HG03354 (cell line): ENCODE measurements around the gene SLC37A3.
A peak's percentile ranks its signal among the peaks of the same experiment; 100 is the strongest.

Experiments
- ATAC-seq: cut with Tn5 transposase; IDR thresholded peaks from one replicate; pipeline ENCODE4 v1.9.1; 2021; ENCODE audit warnings: mild to moderate bottlenecking; ENCODE audit not compliant: unreplicated experiment, poor library complexity, severe bottlenecking

SLC37A3 gene

DNA sequence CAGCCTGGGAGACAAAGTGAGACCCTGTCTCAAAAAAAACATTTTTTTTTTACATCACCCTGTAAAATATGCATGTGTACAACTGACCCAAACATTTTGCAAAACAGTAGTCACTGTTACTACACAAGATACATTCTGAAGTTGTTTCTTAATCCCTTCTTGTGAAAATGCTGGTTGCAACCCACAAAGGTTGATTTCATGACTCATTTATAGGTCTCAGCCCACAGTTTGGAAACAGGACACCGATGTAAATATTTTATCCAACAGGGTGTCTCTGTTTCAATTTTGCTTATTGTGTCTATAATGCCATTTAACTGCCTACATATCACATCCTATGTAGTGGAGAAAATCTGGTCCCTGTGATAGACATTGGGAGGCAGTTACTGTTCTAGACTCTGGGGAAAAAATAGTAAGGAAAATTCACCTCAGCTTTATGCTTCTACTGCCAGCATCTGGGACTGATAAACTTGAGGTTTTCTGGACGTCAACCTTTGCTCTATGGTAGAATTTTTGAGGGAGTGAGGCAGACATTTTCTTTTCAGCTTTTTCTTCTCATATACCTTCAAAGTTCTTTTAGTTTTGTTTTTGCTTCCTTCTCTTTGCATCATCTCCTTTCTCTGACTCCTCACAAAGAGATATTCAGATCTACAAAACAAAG lies 4.0 kb upstream of the SLC37A3 start:
- no peak for ATAC-seq

DNA sequence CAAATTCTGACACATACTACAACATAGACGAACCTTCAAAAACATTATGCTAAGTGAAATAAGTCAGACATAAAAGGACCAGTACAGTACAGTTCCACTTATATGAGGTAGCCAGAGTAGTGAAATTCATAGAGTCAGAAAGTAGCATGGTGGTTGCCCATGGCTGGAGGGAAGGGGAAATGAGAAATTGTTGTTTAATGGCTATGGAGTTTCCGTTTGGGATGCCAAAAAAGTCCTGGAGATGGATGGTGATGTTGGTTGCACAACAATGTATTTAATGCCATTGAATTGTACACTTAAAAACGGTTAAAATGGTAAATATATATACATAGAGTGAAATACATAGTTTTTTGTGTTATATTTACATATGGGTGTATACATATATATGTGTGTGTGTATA lies 2.1 kb upstream of the SLC37A3 start:
- ATAC-seq = no peak

GRCh38 chr7:140398821-140399220 lies 491 bp upstream of the SLC37A3 start:
- no peak for ATAC-seq

GRCh38 chr7:140393756-140394306 lies 4.5 kb downstream of the SLC37A3 start:
- no peak for ATAC-seq

DNA sequence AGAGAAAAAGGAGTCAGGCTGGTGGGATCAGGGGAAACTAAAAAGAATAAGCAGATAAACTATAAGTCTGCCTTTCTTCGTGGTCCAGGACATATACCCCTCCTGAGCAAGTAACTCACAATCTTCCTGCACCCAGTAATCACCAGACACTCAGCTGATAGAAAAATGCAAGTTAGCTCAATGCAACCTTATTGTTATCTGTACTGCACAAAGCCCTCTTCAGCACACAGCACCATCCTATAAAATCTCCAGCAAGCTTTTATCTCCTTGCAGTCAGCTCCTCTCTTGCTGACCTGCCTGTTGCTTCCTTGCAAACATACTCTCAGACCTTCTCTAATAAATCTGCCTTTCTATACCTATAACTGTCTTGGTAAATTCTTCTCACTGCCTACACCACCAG lies 6.7 kb downstream of the SLC37A3 start:
- ATAC-seq = no peak

GRCh38 chr7:140390466-140391190 lies 7.7 kb downstream of the SLC37A3 start:
- ATAC-seq = peak; percentile 67

GRCh38 chr7:140390034-140390433 lies 8.3 kb downstream of the SLC37A3 start:
- peak; percentile 10 for ATAC-seq

GRCh38 chr7:140389445-140389844 lies 8.9 kb downstream of the SLC37A3 start:
- ATAC-seq = no peak

DNA sequence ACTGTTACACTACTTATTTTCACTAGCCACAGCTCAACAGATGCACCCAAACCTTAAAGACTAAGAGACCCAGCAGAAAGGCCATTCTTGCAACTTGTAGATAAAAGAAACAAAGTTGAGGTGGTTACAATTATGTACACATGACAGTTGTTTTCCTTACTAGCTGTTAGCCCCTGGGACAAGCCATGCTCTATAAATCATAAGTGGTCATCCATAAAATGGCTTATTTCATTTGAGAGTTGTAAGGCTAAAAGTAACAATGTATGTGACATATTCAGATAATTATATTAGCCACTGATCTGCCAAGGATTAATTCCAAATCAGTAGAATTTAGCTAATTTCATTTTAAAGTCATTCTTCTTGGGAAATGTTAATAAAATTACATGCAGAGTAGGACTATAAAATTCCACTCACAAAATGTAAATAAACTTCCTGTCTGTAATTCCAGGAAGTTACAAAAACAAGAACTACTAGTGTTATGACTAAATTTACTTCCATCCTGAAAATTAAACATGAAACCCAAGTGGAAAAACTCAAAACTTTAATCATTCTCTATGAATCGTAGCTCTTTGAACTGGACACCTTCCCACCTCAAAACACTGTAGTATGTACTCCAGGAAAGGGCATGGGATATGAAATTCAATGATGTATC lies 13.3 kb downstream of the SLC37A3 start:
- ATAC-seq = no peak

DNA sequence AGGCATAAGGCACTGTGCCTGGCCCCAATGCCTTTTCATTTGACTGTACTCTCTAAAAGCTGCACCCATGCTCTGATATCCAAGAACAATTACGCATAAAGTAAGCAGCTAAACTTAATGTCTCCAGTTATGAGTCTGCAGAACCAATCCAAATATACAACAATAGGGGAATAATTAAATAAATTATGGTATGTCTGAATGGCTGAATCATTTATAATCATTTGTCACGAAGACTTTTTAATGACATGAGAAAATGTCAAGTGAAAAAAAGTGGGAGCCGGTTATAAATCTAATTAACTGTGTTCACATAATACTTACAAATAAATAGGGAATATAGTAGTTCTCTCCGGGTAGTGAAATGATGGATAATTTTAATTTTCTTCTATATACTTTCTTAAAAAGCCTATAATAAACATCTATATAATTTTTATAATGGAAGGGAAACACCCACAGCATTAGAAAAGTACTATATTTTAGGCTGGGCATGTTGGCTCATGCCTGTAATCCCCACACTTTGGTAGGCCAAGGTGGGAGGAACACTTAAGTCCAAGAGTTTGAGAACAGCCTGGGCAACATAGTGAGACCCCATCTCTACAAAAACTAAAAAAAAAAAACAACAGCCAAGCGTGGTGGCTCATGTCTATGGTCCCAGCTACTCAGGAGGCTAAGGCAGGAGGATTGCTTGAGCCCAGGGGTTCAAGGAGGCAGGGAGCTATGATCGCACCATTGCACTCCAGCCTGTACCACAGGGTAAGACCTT lies 14.2 kb downstream of the SLC37A3 start:
- no peak for ATAC-seq

- ATAC-seq = peak; percentile 49
These were observed 22.2 kb downstream of the SLC37A3 start for GRCh38 chr7:140375892-140376730.

DNA sequence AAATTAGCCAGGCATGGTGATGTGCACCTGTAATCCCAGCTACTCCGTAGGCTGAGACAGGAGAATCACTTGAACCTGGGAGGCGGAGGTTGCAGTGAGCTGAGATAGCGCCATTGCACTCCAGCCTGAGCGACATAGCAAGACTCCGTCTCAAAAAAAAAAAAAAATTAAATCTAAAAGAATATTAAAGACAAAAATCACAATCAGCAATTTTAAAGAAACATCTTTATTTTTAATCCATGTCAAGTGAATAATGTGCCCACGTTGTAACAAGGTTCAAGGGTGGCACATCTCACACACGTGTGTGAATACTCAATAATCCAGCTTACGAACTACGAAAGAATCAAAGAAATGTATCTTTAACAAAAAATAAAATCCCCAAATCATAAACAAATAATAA lies 23.0 kb downstream of the SLC37A3 start:
- ATAC-seq = no peak

DNA sequence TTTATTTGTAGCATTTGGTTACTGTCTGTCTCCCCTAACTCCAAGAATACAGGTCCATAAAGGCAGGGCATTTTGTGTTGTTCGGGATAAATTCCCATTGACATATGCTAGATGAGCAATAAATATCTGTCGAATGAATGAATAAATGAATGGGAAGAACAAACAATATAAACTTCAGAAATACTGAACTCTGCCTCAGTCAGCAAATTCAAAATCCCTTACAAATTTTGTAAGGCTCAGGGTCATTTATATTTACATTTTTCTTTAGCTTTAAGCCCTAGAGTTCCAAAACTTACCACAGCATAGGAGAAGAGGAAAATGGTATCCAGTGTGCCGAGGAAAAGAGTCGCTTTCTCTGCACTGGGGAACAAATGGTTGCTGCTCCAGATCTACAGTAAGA lies 29.0 kb downstream of the SLC37A3 start:
- no peak for ATAC-seq

DNA sequence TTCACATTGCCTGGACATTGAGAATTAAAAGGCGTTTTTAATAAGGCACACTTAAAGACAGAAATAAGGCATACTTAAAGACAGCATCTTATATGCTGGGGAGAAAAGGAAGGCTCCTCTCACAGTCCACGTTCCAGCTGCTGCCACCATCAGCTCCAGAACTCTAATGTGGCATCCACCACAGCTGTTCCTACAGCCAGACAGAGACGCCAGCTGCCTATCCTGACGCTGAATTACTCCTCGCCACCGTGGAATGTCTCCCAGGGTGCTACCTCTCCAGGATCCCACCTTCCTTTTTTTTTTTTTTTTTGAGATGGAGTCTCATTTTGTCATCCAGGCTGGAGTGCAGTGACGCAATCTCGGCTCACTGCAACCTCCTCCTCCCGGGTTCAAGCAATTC lies 30.8 kb downstream of the SLC37A3 start:
- no peak for ATAC-seq

GRCh38 chr7:140364819-140365218 lies 33.5 kb downstream of the SLC37A3 start:
- ATAC-seq = no peak

- ATAC-seq = no peak
These were observed 37.6 kb downstream of the SLC37A3 start for GRCh38 chr7:140360697-140361229.

DNA sequence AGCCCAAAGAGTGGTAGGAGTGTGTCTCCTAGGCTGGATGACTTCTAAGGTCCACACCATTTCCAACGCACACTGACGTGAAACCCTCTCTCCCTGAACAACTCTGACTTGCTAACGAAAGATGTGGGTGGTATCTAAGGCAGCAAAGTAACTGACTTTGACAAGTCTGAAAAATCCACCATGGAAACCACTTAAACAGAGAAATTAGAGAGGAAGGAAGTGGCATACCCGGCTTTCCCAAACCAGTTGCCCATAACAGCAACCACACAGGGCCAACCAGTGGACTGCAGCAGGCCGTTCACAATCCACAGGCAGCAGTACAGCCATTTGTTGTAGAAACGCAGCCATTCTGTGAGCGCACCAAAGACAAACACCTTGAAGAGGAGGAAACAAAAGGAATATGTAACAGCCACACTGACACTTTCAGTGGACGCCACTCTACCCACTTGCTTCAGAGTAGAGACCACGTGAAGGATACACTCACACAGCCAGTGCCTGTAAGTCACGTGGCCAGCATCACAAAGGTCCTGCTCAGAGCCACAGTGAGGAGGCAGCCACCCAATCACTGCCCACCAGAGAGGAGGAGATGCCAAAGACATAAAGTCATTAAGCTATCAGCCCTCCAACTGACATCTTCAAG lies 39.8 kb downstream of the SLC37A3 start:
- ATAC-seq = peak; percentile 32

- no peak for ATAC-seq
These were observed 40.3 kb downstream of the SLC37A3 start for GRCh38 chr7:140358024-140358411.

DNA sequence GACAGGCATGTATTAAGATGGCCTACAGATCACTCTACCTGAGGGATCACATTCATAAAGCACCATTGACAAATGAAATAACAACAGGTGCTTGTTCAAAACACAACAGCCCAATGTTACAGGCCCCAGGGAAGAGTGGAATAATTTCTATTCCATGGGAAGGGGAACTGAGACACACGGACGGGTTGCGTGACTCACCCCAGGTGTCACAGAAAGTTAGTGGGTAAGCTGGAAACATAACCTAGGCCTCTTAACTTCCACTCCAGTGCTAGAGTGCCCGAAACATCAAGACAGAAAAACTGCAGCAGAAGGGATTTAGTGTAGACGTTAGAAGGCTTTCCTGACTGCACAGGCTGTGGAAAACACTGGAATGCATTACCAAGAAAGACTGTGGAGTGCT lies 48.3 kb downstream of the SLC37A3 start:
- no peak for ATAC-seq
